ENCODE results near the gene CLSTN3. TPM values are rescaled to one million over a fixed set of nuclear protein-coding genes. Genes with fewer than 3 reads are reported as not detected.

CLSTN3 gene
- polyA plus RNA-seq, 1 of the 3 experiments (the other 2 are of a cell fraction): 12.7 TPM

GRCh38 chr12:7107636-7108002 is 22.6 kb upstream of the CLSTN3 start:
- Histone ChIP-seq H3K36me3 (replicated peaks in 1 of 2; ENCODE audit: control insufficient read depth in 1 of 2, insufficient read depth in 2 of 2, low read length in 1 of 2) (peaks cover 0 to 5% of the 10 kb centered on the region in 2 experiments), H3K9ac (peak overlapping the region; percentile 83; the same call in 1 of the 2 replicates), H3K4me1 (ENCODE audit: control insufficient read depth in 1 of 2, insufficient read depth in 2 of 2, low read depth in 1 of 2, low read length in 1 of 2) (peaks cover 0 to 15% of the 10 kb centered on the region in 2 experiments; a peak in 1 of 4 replicates), H3F3A (replicated peaks; ENCODE audit: insufficient read depth) (no peaks in the 10 kb centered on the region), H3K4me2 (peak overlapping the region; percentile 80), H3K79me2 (ENCODE audit: insufficient read depth) (no peaks in the 10 kb centered on the region), H3K4me3 (ENCODE audit: low read depth in 2 of 2, low read length in 1 of 2) (peak overlapping the region; percentile 55 to 56), H2AFZ (ENCODE audit: low read depth) (no peak overlapping the region), H4K20me1 (ENCODE audit: insufficient read depth) (no peaks in the 10 kb centered on the region), H3K9me3 (0 out of 2 replicates have a peak, but pooled peaks cover 6% of the 10 kb centered on the region), H3K27ac (ENCODE audit: low read depth in 2 of 2, low read length in 1 of 2) (peak overlapping the region; percentile 61 to 83; a peak in 3 of 4 replicates), H3K27me3 (ENCODE audit: insufficient read depth) (no peaks in the 10 kb centered on the region), H3K9me2 (no peaks in the 10 kb centered on the region)
- WGBS (ENCODE audit: low lambda C conversion rate): 67% methylated on average over 3 of the region's 3 CpGs
- ChIA-PET POLR2A (interaction anchor here (2.7 kb wide), 1 partner anchor 164 kb away, joined by 20 read pairs; the partner anchor contains the start of genes C12orf57 and RNU7-1), CTCF (interaction anchor here (0.6 to 3.9 kb wide), 10 partner anchors 8 to 163 kb away, joined by 3 to 28 read pairs (median 7); partner anchors contain the start of genes C12orf57, C1R, C1S and LPCAT3)
- DNase-seq: no peak
- TF ChIP-seq CTCF (IDR thresholded peaks at IDR 0.05): no peak
- TF ChIP-seq TAF1 (IDR thresholded peaks at IDR 0.05; ENCODE audit: borderline replicate concordance, low read depth, low read length): no peak
- no peak for TF ChIP-seq SIN3A (IDR thresholded peaks at IDR 0.05; ENCODE audit: borderline replicate concordance, low read depth, low read length)
- TF ChIP-seq USF2 (IDR thresholded peaks at IDR 0.05; ENCODE audit: borderline replicate concordance, low read depth, low read length): no peak
- no peak for TF ChIP-seq SMC3 (IDR thresholded peaks at IDR 0.05; ENCODE audit: low read depth, low read length)
- no peak for TF ChIP-seq TCF12 (IDR thresholded peaks at IDR 0.05)

GRCh38 chr12:7108003-7108795 is 22.0 kb upstream of the CLSTN3 start:
- POLR2A ChIA-PET: interaction anchor here (0.5 to 2.7 kb wide), 4 partner anchors 16 to 954 kb away, joined by 3 to 20 read pairs (median 4); partner anchors contain the start of genes C12orf57 and RNU7-1
- H3K9me3 ChIP-seq: 0 out of 2 replicates have a peak, but pooled peaks cover 6% of the 10 kb centered on the region
- H4K20me1 ChIP-seq (ENCODE audit: insufficient read depth): no peaks in the 10 kb centered on the region
- 0 out of 2 replicates have a peak overlapping the region, but pooled peaks have one; percentile 58 for H2AFZ ChIP-seq (ENCODE audit: low read depth)
- no peaks in the 10 kb centered on the region for H3F3A ChIP-seq (replicated peaks; ENCODE audit: insufficient read depth)
- H3K9ac ChIP-seq: peak overlapping the region; percentile 83
- WGBS (ENCODE audit: low lambda C conversion rate): 28% methylated on average over 15 of the region's 30 CpGs
- H3K79me2 ChIP-seq (ENCODE audit: insufficient read depth): no peaks in the 10 kb centered on the region
- H3K36me3 ChIP-seq (replicated peaks in 1 of 2; ENCODE audit: control insufficient read depth in 1 of 2, insufficient read depth in 2 of 2, low read length in 1 of 2): peaks cover 0 to 5% of the 10 kb centered on the region in 2 experiments
- no peaks in the 10 kb centered on the region for H3K9me2 ChIP-seq
- DNase-seq: peak; percentile 70
- peaks cover 0 to 19% of the 10 kb centered on the region in 2 experiments; a peak in 2 of 4 replicates for H3K4me1 ChIP-seq (ENCODE audit: control insufficient read depth in 1 of 2, insufficient read depth in 2 of 2, low read depth in 1 of 2, low read length in 1 of 2)
- peak overlapping the region; percentile 61 to 83; a peak in 3 of 4 replicates for H3K27ac ChIP-seq (ENCODE audit: low read depth in 2 of 2, low read length in 1 of 2)
- peak overlapping the region; percentile 55 to 56 for H3K4me3 ChIP-seq (ENCODE audit: low read depth in 2 of 2, low read length in 1 of 2)
- peak overlapping the region; percentile 80 for H3K4me2 ChIP-seq
- H3K27me3 ChIP-seq (ENCODE audit: insufficient read depth): no peaks in the 10 kb centered on the region
- CTCF ChIA-PET: interaction anchor here (0.6 to 3.9 kb wide), 18 partner anchors 8 to 181 kb away, joined by 3 to 28 read pairs (median 6); partner anchors contain the start of genes C12orf57, C1R, C1S and LPCAT3
- TF ChIP-seq CHD2 (IDR thresholded peaks at IDR 0.05; ENCODE audit: low read length, partially characterized antibody) (peak; percentile 69), MAX (IDR thresholded peaks at IDR 0.05; ENCODE audit: low read depth) (peak; percentile 51; the same call in 1 of the 2 replicates), CTCF (IDR thresholded peaks at IDR 0.05) (no peak), POLR2AphosphoS5 (IDR thresholded peaks at IDR 0.05; ENCODE audit: low read depth, low read length) (0 out of 2 replicates have a peak, but pooled peaks have one; percentile 25), EP300 (IDR thresholded peaks at IDR 0.05; ENCODE audit: borderline replicate concordance in 1 of 2, low read depth in 1 of 2, low read length in 1 of 2) (no peak), USF1 (IDR thresholded peaks at IDR 0.05; ENCODE audit: borderline replicate concordance, low read depth) (no peak), YY1 (IDR thresholded peaks at IDR 0.05; ENCODE audit: low read depth) (0 out of 2 replicates have a peak, but pooled peaks have one; percentile 22), RXRA (IDR thresholded peaks at IDR 0.05; ENCODE audit: borderline replicate concordance, low read depth) (no peak), EZH2phosphoT487 (IDR thresholded peaks at IDR 0.05; ENCODE audit: borderline replicate concordance, low read depth) (no peak), GABPA (IDR thresholded peaks at IDR 0.05; ENCODE audit: low read depth) (no peak; the same call in 1 of the 2 replicates)

Measured in SK-N-SH (cell line).